SK-N-MC (cell line): Measurements from ENCODE around the gene COL4A1.
A peak's percentile ranks its signal among the peaks of the same experiment; 100 is the strongest.
"Not testable (repeated sequence)": the region's sequence is repeated elsewhere in the genome, so short reads cannot be mapped to it uniquely, and the experiment has no call there.

Experiments used
- DNase-seq: peaks from one replicate; pipeline ENCODE4 v3.0.0-alpha.2; 2011; ENCODE audit warnings: low read depth, low spot score
- H3K27ac ChIP-seq: fragments of 200-600 bp; sonication (generic); 2 replicates; pipeline ENCODE4 v1.5.1; 2016; ENCODE audit warnings: mixed run types
- H3K36me3 ChIP-seq: fragments of 200-600 bp; sonication (generic); 2 replicates; pipeline ENCODE4 v1.6.1; 2017; ENCODE audit warnings: antibody characterized with exemption, low read length, mixed read lengths; ENCODE audit not compliant: insufficient read depth
- H3K4me3 ChIP-seq: fragments of 200-600 bp; sonication (generic); 2 replicates; pipeline ENCODE4 v1.5.1; 2016
- H3K9ac ChIP-seq: fragments of 200-600 bp; sonication (generic); 2 replicates; pipeline ENCODE4 v1.8.0; 2017; ENCODE audit warnings: mixed run types, mixed read lengths; ENCODE audit not compliant: insufficient read length
- H3K9me3 ChIP-seq: fragments of 200-600 bp; sonication (generic); 2 replicates; pipeline ENCODE4 v1.6.1; 2017; ENCODE audit warnings: low read depth, mild to moderate bottlenecking, antibody characterized with exemption, low read length, moderate library complexity, mixed read lengths
- EZH2 ChIP-seq: fragments of 200-600 bp; sonication (generic); IDR thresholded peaks from one replicate; pipeline ENCODE4 v1.6.1; 2017; ENCODE audit warnings: antibody characterized with exemption
- FOXP2 ChIP-seq: optimal IDR thresholded peaks from 2 replicates; pipeline ENCODE3; 2011; ENCODE audit warnings: mild to moderate bottlenecking, moderate library complexity; ENCODE audit not compliant: insufficient read depth; ENCODE audit errors: extremely low read length, control extremely low read depth
- POLR2AphosphoS5 ChIP-seq: IDR thresholded peaks from 2 replicates; pipeline ENCODE4 v1.6.1; 2012; ENCODE audit warnings: mild to moderate bottlenecking, low read depth, low read length, borderline replicate concordance

Gene COL4A1

GRCh38 chr13:110316196-110316595 lies 9.2 kb upstream of the COL4A1 start:
- peaks cover 6% of the 10 kb centered on the region; the same call in 1 of the 2 replicates for H3K36me3 ChIP-seq
- no peak overlapping the region for H3K9ac ChIP-seq
- no peak overlapping the region for H3K4me3 ChIP-seq
- DNase-seq: no peak
- H3K9me3 ChIP-seq: no peaks in the 10 kb centered on the region
- TF ChIP-seq EZH2 (no peak), FOXP2 (no peak), POLR2AphosphoS5 (no peak)
- H3K27ac ChIP-seq: no peak overlapping the region

GRCh38 chr13:110314516-110315245 lies 7.7 kb upstream of the COL4A1 start:
- no peak overlapping the region for H3K9ac ChIP-seq
- H3K9me3 ChIP-seq: no peaks in the 10 kb centered on the region
- TF ChIP-seq FOXP2 (no peak), EZH2 (no peak), POLR2AphosphoS5 (no peak)
- peaks cover 6% of the 10 kb centered on the region; the same call in 1 of the 2 replicates for H3K36me3 ChIP-seq
- no peak for DNase-seq
- no peak overlapping the region for H3K27ac ChIP-seq
- no peak overlapping the region for H3K4me3 ChIP-seq

GRCh38 chr13:110313733-110314132 lies 6.8 kb upstream of the COL4A1 start:
- H3K27ac ChIP-seq, H3K9me3 ChIP-seq, H3K4me3 ChIP-seq, DNase-seq, H3K9ac ChIP-seq: not testable (repeated sequence)
- H3K36me3 ChIP-seq: peaks cover 14% of the 10 kb centered on the region

DNA sequence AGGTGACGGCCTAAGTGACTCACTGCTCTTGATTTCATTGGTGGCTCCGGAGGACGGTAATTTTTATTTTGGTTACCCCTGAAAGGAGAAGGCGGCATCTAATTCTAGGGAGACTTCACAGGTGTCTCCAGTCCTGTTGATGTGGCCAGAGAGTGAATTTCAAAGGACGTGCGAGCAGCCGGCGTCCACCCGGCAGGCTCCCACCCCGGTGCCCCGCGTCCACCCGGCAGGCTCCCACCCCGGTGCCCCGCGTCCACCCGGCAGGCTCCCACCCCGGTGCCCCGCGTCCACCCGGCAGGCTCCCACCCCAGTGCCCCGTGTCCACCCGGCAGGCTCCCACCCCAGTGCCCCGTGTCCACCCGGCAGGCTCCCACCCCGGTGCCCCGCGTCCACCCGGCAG lies 6.3 kb upstream of the COL4A1 start:
- not testable (repeated sequence) for H3K27ac ChIP-seq

DNA sequence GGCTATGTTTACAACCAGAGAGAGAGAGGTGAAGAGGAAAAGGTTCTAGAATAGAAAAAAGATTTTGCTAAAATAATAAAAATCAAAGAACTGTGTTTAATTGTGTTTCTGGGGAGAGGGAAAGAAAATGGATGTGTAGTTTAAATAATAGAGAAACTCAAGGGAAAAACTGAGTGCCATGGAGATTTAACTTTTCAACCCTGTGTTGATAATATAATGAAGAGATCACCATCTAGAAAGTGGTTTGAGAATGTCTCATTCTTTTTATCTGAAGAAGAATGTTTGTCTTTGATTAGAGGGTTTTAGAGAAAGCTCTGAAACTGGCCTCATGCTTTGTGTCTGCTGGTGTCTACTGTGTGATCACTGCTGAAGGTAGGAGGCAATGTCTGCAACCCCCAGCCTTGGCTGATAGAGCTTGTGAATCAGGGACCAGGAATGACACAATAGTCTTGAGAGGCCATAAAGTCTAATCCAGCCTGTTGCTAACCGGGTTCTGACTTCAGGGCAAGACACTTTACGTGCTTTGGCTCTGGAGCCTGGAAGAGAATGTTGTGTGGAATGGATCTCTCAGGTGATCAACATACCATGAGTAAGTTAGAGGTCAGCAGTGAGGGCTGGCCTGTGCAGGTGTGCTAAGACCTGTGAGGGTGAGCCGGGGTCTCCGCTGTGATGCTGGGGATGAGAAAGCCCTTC lies 5.5 kb upstream of the COL4A1 start:
- no peak overlapping the region for H3K9ac ChIP-seq
- H3K9me3 ChIP-seq: no peaks in the 10 kb centered on the region
- peaks cover 14% of the 10 kb centered on the region for H3K36me3 ChIP-seq
- TF ChIP-seq EZH2: no peak
- no peak for TF ChIP-seq FOXP2
- no peak for TF ChIP-seq POLR2AphosphoS5
- no peak overlapping the region for H3K27ac ChIP-seq
- DNase-seq: no peak
- no peak overlapping the region for H3K4me3 ChIP-seq

More for the DNA sequence above, 6.3 kb upstream of the COL4A1 start:
- H3K9me3 ChIP-seq, DNase-seq, H3K4me3 ChIP-seq, H3K9ac ChIP-seq: not testable (repeated sequence)
- peaks cover 14% of the 10 kb centered on the region for H3K36me3 ChIP-seq

DNA sequence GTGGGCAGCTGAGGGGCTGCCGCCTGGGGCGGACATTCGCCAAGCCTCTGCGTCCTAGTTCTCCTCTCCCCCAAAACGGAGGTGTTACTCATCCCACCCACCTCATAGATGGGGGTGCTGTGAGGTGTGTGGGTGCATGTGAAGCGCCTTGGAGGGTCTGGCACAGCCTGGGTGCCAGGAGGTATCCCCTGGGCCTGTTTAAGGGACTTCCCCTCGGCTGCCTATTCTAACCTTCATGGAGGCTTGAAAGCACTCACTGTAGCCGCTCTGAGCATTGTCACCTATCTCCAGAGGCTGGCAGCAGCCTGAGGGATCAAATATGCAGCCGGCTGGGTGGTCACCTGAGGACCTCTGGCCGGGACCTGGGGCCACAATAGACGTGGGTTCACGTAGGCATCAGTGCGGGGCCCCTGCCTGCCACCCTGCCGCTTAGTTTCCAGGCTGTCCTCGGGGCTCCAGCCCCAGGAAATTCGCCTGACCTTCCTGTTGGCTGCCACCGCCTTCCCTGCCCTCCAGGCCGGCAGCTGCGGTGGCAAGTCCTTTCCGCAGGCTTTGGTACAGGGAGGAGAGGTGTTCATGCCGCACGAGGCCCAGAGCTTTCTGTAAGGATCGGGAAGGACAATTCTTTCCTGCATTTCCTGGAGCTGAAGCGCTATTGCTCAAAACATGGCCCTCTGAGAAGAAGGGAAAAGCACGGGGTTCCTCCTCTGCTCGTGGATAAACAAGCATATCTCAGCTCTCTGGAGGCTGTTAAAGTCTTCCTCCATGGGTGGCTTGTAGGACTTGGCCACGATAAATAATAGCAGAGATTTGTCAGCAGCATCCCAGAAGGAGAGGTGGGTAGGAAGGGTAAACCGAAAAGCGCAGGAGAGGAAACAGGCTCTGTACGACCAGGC lies 4.7 kb upstream of the COL4A1 start:
- TF ChIP-seq FOXP2 (no peak), EZH2 (no peak), POLR2AphosphoS5 (no peak)
- Histone ChIP-seq H3K9ac (no peak overlapping the region), H3K4me3 (no peak overlapping the region), H3K36me3 (peaks cover 7% of the 10 kb centered on the region), H3K27ac (0 out of 2 replicates have a peak overlapping the region, but pooled peaks have one; percentile 19), H3K9me3 (no peaks in the 10 kb centered on the region)
- DNase-seq: no peak

DNA sequence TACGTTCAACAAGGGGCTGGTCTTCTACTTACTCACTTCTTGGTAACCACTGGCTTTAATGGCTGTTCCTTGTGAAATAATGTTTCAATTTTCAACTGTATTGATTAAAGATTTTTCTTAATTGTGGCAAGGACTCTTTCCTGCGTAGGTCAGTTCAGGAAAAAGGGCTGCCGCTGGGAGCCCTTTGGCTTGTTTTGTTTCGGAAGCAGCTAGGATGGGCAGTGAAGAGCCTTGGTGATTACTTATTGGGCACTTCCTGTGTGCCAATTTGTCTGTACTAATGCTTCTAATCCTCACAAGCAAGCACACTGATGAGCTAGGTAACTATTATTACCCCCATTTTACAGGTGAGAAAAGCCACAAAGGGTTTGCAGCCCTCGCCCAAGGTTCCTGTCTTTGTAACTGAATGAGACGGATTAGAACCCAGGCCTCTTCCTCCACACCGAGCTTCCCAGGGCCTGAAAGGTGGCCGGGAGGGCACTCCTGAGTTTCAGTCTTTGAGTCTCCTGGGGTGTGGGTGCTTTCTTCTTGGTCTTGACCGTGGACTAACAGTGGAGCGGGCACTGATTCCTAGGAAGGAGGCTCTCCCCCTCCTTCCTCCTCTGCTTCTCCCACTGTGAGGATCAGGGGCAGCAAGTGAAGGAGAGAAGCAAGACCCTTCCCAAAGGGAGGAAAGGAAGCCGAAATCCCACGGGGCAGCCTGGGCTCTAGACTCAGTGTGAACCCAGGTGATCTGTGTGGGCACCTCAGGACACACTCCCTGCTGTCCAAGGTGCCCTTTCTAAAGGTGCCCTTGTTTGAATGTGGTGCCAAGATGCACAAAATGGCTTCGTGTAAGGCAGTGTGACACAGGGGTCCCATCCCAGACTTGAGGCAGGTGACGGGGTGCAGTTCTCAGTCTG lies 3.8 kb upstream of the COL4A1 start:
- TF ChIP-seq POLR2AphosphoS5 (no peak), EZH2 (no peak), FOXP2 (no peak)

More for the DNA sequence above, 3.8 kb upstream of the COL4A1 start:
- no peak overlapping the region for H3K4me3 ChIP-seq
- H3K36me3 ChIP-seq: peaks cover 7% of the 10 kb centered on the region
- H3K27ac ChIP-seq: no peak overlapping the region
- H3K9me3 ChIP-seq: no peaks in the 10 kb centered on the region
- no peak for DNase-seq
- no peak overlapping the region for H3K9ac ChIP-seq
